Measurements from ENCODE around the gene HMGB1.
"Not testable (repeated sequence)": the region's sequence is repeated elsewhere in the genome, so short reads cannot be mapped to it uniquely, and the experiment has no call there.

HMGB1 gene

DNA sequence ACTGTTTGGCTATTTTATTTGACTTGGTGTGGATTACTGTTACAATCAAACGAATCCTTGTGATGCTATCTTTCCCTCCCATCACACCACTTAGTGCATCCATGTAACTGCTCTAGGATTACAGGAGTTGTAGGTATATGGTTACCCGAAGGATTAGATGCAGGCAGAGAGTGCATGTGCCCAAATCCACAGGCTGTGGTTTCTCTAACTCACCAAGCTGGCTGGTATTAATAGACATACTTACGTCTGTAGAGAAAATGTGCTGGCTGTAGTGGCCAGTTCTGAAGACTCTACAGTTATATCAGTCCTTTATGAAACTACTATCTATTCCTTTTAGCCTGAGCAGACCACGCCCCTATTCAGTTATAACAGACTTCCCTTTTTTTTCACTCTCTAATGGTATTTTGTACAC, 1.1 kb upstream of the HMGB1 start:
- no peak for DNase-seq
- no peaks in the 10 kb centered on the region for H3K9me3 ChIP-seq (ENCODE audit: control insufficient read depth, low read length)
- H3K4me3 ChIP-seq (ENCODE audit: insufficient read depth, low read depth, low read length, poor library complexity, severe bottlenecking), result no peak overlapping the region
- no peaks in the 10 kb centered on the region for H3K27me3 ChIP-seq (replicated peaks; ENCODE audit: control insufficient read depth, insufficient read depth, low read length, poor library complexity, severe bottlenecking)
- H3K27ac ChIP-seq (ENCODE audit: insufficient read depth, low read length, poor library complexity, severe bottlenecking), result no peak overlapping the region
- H3K4me1 ChIP-seq (ENCODE audit: control insufficient read depth, insufficient read depth, low read length, poor library complexity, severe bottlenecking), result peaks cover 20% of the 10 kb centered on the region
- peaks cover 11% of the 10 kb centered on the region for H3K36me3 ChIP-seq (ENCODE audit: control insufficient read depth, insufficient read depth, low read length)

DNA sequence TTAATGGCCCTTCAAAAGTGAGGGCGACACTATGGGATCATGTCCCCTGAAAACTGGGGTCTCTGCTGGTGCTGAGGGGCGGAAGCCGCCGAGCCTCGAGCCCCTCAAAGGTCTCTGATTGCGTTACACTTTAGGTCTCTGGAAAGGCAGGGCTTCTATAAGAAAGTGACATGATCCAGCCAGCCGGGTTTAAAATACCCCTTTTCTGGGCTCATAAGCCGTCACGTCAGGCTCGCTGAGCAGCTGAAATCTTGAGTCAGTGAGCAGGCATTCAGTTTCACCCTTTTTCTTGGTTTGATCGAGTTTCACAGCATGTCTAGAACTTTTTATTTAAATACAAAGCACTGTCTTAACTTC, 600 bp upstream of the HMGB1 start:
- no peaks in the 10 kb centered on the region for H3K27me3 ChIP-seq (replicated peaks; ENCODE audit: control insufficient read depth, insufficient read depth, low read length, poor library complexity, severe bottlenecking)
- no peak overlapping the region for H3K27ac ChIP-seq (ENCODE audit: insufficient read depth, low read length, poor library complexity, severe bottlenecking)
- no peaks in the 10 kb centered on the region for H3K9me3 ChIP-seq (ENCODE audit: control insufficient read depth, low read length)
- peaks cover 24% of the 10 kb centered on the region for H3K4me1 ChIP-seq (ENCODE audit: control insufficient read depth, insufficient read depth, low read length, poor library complexity, severe bottlenecking)
- no peak overlapping the region for H3K4me3 ChIP-seq (ENCODE audit: insufficient read depth, low read depth, low read length, poor library complexity, severe bottlenecking)
- DNase-seq, result no peak
- H3K36me3 ChIP-seq (ENCODE audit: control insufficient read depth, insufficient read depth, low read length), result peaks cover 16% of the 10 kb centered on the region

DNA sequence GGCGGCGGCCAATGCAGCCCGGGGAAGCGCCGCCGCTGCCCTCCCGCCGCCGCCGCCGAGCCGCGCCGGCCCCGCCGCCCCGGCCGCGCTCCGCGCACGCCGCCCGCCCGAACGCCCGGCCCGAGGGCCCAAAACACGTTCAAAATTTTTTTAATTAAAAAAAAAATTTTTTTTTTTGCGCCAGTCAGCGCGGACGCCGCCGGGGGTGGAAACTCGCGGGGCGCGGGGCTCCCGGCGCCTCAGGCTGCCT, 468 bp downstream of the HMGB1 start:
- no peaks in the 10 kb centered on the region for H3K27me3 ChIP-seq (replicated peaks; ENCODE audit: control insufficient read depth, insufficient read depth, low read length, poor library complexity, severe bottlenecking)
- no peaks in the 10 kb centered on the region for H3K9me3 ChIP-seq (ENCODE audit: control insufficient read depth, low read length)
- H3K27ac ChIP-seq (ENCODE audit: insufficient read depth, low read length, poor library complexity, severe bottlenecking), result peak overlapping the region; percentile 94
- peaks cover 17% of the 10 kb centered on the region for H3K36me3 ChIP-seq (ENCODE audit: control insufficient read depth, insufficient read depth, low read length)
- no peak for DNase-seq
- H3K4me1 ChIP-seq (ENCODE audit: control insufficient read depth, insufficient read depth, low read length, poor library complexity, severe bottlenecking), result peaks cover 26% of the 10 kb centered on the region
- H3K4me3 ChIP-seq (ENCODE audit: insufficient read depth, low read depth, low read length, poor library complexity, severe bottlenecking), result peak overlapping the region; percentile 92

DNA sequence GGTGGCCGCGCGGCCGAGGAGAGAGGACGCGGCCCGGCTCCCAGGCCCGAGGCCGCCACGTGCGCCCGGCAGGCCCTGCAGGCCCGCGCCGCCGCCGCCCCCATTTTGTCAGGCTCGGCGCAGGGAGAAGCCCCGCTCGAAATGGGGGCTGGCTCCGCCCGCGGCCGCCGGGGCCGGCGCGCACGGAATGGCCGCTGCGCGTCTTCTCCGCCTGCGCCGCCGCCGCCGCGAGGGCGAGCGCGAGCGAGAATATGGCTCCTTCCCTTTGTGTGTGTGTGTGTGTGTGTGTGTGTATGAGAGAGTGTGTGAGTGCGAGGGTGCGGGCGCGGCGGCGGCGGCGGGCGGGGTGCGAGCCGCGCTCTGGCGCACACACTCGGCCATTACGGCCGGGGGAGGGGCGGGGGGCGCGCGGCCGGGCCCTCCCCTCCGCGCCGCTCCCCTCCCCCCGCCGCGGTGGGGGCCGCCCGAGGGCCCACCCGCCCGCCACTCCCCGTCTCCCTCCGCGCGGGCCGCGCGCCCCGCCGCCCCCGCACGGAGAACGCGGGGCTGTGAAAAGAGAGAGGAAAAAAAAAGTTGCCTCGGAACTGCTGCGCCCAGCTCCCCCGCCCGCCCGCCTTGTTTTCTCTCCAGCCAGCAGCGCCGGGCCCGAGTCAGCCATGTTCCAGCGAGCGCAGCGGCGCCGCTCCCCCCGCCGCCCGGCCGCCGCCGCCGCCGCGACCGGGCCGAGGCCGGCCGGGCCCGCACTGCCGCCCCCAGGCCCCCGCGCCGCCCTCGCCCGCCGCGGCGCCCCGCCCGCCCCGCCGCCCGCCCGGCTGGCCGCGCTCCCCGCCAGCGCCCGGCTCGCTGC, 1.0 kb downstream of the HMGB1 start:
- H3K27ac ChIP-seq (ENCODE audit: insufficient read depth, low read length, poor library complexity, severe bottlenecking), result peak overlapping the region; percentile 92
- peaks cover 26% of the 10 kb centered on the region for H3K4me1 ChIP-seq (ENCODE audit: control insufficient read depth, insufficient read depth, low read length, poor library complexity, severe bottlenecking)
- H3K27me3 ChIP-seq (replicated peaks; ENCODE audit: control insufficient read depth, insufficient read depth, low read length, poor library complexity, severe bottlenecking), result no peaks in the 10 kb centered on the region
- peaks cover 17% of the 10 kb centered on the region for H3K36me3 ChIP-seq (ENCODE audit: control insufficient read depth, insufficient read depth, low read length)
- DNase-seq, result peak; percentile 66 to 72 (median 67)
- peak overlapping the region; percentile 61 for H3K4me3 ChIP-seq (ENCODE audit: insufficient read depth, low read depth, low read length, poor library complexity, severe bottlenecking)
- H3K9me3 ChIP-seq (ENCODE audit: control insufficient read depth, low read length), result no peaks in the 10 kb centered on the region

DNA sequence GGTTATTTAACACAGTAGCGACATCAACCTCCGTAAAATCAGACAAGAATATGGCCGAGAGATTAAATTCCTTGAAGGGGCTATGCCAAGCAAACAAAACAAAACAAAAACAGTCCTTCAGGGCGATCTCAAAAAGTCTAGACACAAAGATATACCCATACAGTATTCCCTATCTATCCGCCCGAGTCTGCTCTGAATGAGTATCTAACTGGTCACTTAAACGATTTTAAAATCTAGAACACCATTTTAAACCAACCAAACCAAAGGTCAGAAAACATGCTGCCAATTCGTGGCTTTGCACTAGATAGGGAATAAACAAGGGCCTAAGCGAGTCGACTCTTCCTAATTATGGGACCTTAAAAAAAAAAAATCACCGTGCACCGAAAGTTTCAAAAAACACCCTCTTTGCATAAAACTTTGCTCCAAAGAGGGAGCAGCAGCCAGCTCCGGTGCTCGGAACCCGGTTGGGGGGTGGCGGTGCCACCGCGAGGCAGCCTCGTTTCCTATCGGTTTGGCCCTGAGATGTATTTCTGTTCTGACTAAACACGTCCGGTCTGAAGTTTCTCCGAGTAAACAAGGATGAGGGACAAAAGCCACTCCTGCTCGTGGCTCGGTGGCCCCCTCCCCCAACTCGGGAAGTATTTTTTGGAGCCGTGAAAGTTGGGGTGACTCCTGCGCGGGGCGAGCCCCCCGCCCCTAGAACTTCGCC, 1.8 kb downstream of the HMGB1 start:
- H3K36me3 ChIP-seq (ENCODE audit: control insufficient read depth, insufficient read depth, low read length), result peaks cover 17% of the 10 kb centered on the region
- H3K4me3 ChIP-seq (ENCODE audit: insufficient read depth, low read depth, low read length, poor library complexity, severe bottlenecking), result peak overlapping the region; percentile 61
- H3K27me3 ChIP-seq (replicated peaks; ENCODE audit: control insufficient read depth, insufficient read depth, low read length, poor library complexity, severe bottlenecking), result no peaks in the 10 kb centered on the region
- no peaks in the 10 kb centered on the region for H3K9me3 ChIP-seq (ENCODE audit: control insufficient read depth, low read length)
- H3K27ac ChIP-seq (ENCODE audit: insufficient read depth, low read length, poor library complexity, severe bottlenecking), result peak overlapping the region; percentile 92
- peak; percentile 49 to 58 (median 50) for DNase-seq
- H3K4me1 ChIP-seq (ENCODE audit: control insufficient read depth, insufficient read depth, low read length, poor library complexity, severe bottlenecking), result peaks cover 26% of the 10 kb centered on the region

DNA sequence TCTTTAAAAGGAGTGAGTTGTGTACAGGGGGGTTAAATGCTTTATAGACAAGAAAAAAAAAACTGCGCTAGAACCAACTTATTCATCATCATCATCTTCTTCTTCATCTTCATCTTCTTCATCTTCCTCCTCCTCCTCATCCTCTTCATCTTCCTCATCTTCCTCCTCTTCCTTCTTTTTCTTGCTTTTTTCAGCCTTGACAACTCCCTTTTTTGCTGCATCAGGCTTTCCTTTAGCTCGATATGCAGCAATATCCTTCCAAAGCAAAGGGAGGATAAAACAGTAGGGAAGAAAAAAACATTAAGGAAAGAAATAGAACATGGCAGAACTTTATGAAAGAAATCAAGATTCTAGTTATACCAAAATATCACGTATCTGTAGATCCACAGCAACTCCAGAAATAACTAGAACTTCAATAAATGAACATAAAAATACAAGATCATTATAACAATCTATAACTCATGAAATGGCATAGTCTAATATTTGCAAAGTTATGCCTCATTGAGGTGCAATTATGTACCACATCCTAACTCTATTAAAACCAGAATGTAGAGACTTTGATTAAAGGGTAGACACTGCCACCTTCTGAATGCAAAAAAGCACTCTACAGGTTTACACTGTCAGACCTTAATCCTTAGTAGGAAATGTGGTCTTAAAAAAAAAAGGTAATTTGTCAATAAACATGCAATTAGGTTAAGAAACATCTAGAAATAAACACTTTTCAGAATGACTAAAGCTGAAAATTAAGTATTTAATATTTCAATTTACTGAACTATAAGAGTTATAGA, 4.3 kb downstream of the HMGB1 start:
- H3K27ac ChIP-seq (ENCODE audit: insufficient read depth, low read length, poor library complexity, severe bottlenecking); H3K4me3 ChIP-seq (ENCODE audit: insufficient read depth, low read depth, low read length, poor library complexity, severe bottlenecking); H3K9me3 ChIP-seq (ENCODE audit: control insufficient read depth, low read length); DNase-seq; H3K27me3 ChIP-seq (replicated peaks; ENCODE audit: control insufficient read depth, insufficient read depth, low read length, poor library complexity, severe bottlenecking): not testable (repeated sequence)
- H3K36me3 ChIP-seq (ENCODE audit: control insufficient read depth, insufficient read depth, low read length), result peaks cover 17% of the 10 kb centered on the region
- H3K4me1 ChIP-seq (ENCODE audit: control insufficient read depth, insufficient read depth, low read length, poor library complexity, severe bottlenecking), result peaks cover 25% of the 10 kb centered on the region

DNA sequence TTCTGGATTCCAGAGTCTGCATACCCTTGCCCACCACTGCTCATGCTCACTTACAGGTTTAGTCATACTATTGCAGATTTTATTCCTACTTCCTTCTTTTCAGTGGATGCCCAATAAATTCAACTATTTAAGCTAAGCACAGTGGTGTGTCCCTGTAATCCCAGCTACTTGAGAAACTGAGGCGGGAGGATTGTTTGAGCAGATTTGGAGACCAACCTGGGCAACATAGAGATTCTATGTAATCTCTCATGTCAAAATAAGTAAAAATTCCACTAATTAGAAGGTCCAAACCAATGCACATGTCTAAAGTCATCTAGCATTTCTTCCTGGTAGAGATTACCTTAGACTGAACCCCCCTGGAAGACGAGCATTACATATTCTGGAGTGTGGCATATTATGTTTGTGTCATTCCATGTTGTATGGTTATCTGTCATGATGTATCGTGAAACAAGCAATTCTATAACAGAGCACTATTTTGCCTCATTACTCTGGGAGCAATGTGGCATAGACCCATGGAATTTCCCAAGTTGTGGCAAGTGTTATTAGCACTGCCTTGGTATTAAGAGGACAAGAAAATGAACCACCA, 8.3 kb downstream of the HMGB1 start:
- Histone ChIP-seq H3K4me3 (ENCODE audit: insufficient read depth, low read depth, low read length, poor library complexity, severe bottlenecking) (no peak overlapping the region), H3K9me3 (ENCODE audit: control insufficient read depth, low read length) (no peaks in the 10 kb centered on the region), H3K27ac (ENCODE audit: insufficient read depth, low read length, poor library complexity, severe bottlenecking) (no peak overlapping the region), H3K4me1 (ENCODE audit: control insufficient read depth, insufficient read depth, low read length, poor library complexity, severe bottlenecking) (peaks cover 10% of the 10 kb centered on the region), H3K27me3 (replicated peaks; ENCODE audit: control insufficient read depth, insufficient read depth, low read length, poor library complexity, severe bottlenecking) (no peaks in the 10 kb centered on the region), H3K36me3 (ENCODE audit: control insufficient read depth, insufficient read depth, low read length) (peaks cover 12% of the 10 kb centered on the region)
- DNase-seq, result no peak

DNA sequence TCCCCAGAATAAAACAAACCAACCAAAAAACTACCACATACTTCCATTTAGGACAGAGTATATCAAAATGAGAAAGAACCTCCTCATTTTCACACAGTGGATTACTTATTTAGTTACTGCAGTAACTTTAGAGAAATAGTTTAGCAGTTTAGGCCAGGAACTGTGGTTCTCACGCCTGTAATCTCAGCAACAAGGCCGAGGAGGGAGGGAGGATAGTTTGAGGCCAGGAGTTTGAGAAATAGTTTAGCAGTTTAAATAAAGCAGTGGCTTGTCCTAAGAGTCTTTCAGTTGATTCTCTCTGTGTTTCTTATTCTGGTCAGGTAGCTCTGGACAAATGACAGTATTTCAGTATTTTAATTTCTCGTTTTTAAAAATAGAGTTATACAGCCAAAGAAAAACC, 9.4 kb downstream of the HMGB1 start:
- no peaks in the 10 kb centered on the region for H3K27me3 ChIP-seq (replicated peaks; ENCODE audit: control insufficient read depth, insufficient read depth, low read length, poor library complexity, severe bottlenecking)
- H3K4me3 ChIP-seq (ENCODE audit: insufficient read depth, low read depth, low read length, poor library complexity, severe bottlenecking), result no peak overlapping the region
- DNase-seq, result no peak
- H3K36me3 ChIP-seq (ENCODE audit: control insufficient read depth, insufficient read depth, low read length), result peaks cover under 1% of the 10 kb centered on the region
- H3K27ac ChIP-seq (ENCODE audit: insufficient read depth, low read length, poor library complexity, severe bottlenecking), result no peak overlapping the region
- no peaks in the 10 kb centered on the region for H3K9me3 ChIP-seq (ENCODE audit: control insufficient read depth, low read length)
- H3K4me1 ChIP-seq (ENCODE audit: control insufficient read depth, insufficient read depth, low read length, poor library complexity, severe bottlenecking), result peaks cover under 1% of the 10 kb centered on the region

DNA sequence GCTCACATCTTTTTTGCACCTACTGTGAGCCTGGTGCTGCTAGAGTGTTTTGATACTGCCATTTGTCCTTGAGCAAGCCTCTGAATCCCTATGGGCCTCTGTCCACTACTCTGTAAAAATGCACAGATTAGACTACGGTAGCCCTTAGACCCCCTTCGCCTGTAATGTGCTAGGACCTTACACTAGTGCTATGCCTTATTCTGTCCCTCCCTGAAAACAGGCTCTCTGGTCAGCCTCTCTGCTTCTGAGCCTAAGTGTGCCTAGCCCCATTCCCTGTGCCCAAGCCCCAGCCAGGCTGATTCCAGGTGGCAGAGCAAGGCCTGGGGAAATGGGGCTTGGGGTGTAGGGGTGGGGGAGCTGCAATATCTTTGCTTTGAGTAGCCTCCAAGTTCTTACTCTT, 10.7 kb downstream of the HMGB1 start:
- H3K4me1 ChIP-seq (ENCODE audit: control insufficient read depth, insufficient read depth, low read length, poor library complexity, severe bottlenecking), result no peaks in the 10 kb centered on the region

More for the DNA sequence above, 10.7 kb downstream of the HMGB1 start:
- no peak for DNase-seq
- Histone ChIP-seq H3K9me3 (ENCODE audit: control insufficient read depth, low read length) (no peaks in the 10 kb centered on the region), H3K27me3 (replicated peaks; ENCODE audit: control insufficient read depth, insufficient read depth, low read length, poor library complexity, severe bottlenecking) (no peaks in the 10 kb centered on the region), H3K36me3 (ENCODE audit: control insufficient read depth, insufficient read depth, low read length) (no peaks in the 10 kb centered on the region), H3K27ac (ENCODE audit: insufficient read depth, low read length, poor library complexity, severe bottlenecking) (no peak overlapping the region), H3K4me3 (ENCODE audit: insufficient read depth, low read depth, low read length, poor library complexity, severe bottlenecking) (no peak overlapping the region)
